Caco-2 (cell line): ENCODE results near the gene ADA. TPM values are rescaled to one million over a fixed set of nuclear protein-coding genes. Genes with fewer than 3 reads are reported as not detected.
A peak's percentile ranks its signal among the peaks of the same experiment; 100 is the strongest.

Experiments
- BruUV-seq: library from RNA; stranded (reverse); fragments of 400-500 nt; replicated peaks from 2 replicates; lab custom pipeline; 2021; lab: Mats Ljungman, UMichigan
- CTCF ChIA-PET: fragments of 300-600 bp; sonication (Branson Sonifier 250); formaldehyde crosslinking; loops from one replicate; lab custom pipeline; 2022; ENCODE audit warnings: antibody characterized with exemption; lab: Charles Lee
- POLR2A ChIA-PET: fragments of 300-600 bp; sonication (Branson Sonifier 250); formaldehyde crosslinking; loops from one replicate; lab custom pipeline; 2022; ENCODE audit warnings: antibody characterized with exemption; lab: Charles Lee
- DNase-seq, 2 experiments: peaks; one replicate each; pipeline versions ENCODE4 v3.0.0 to v3.0.0-alpha.2; 2020 to 2022
- H3K27me3 ChIP-seq: replicated peaks from 2 replicates; pipeline ENCODE4 v1.6.0; 2011; ENCODE audit warnings: low read length; ENCODE audit not compliant: control insufficient read depth, insufficient read depth
- H3K36me3 ChIP-seq: 2 replicates; pipeline ENCODE4 v1.5.1; 2011; ENCODE audit warnings: low read length; ENCODE audit not compliant: control insufficient read depth, insufficient read depth
- H3K4me1 ChIP-seq: fragments of 250-450 bp; sonication (Bioruptor Pico); 2 replicates; pipeline ENCODE4 v1.5.1; 2020; ENCODE audit warnings: mild to moderate bottlenecking
- H3K4me3 ChIP-seq: 2 replicates; pipeline ENCODE4 v1.5.1; 2011; ENCODE audit warnings: low read depth, mild to moderate bottlenecking, control low read depth, low read length
- H3K9me3 ChIP-seq: fragments of 250-450 bp; sonication (Bioruptor Pico); 2 replicates; pipeline ENCODE4 v1.5.1; 2020; ENCODE audit warnings: mild to moderate bottlenecking, moderate library complexity
- H3K27ac Mint-ChIP-seq: one replicate; pipeline ENCODE4 v1.8.0; 2022; ENCODE audit warnings: mixed read lengths; ENCODE audit not compliant: unreplicated experiment
- H3K27me3 Mint-ChIP-seq: one replicate; pipeline ENCODE4 v1.8.0; 2022; ENCODE audit warnings: mixed read lengths; ENCODE audit not compliant: insufficient read depth, unreplicated experiment
- H3K36me3 Mint-ChIP-seq: one replicate; pipeline ENCODE4 v1.8.0; 2022; ENCODE audit warnings: mild to moderate bottlenecking, mixed read lengths; ENCODE audit not compliant: insufficient read depth, unreplicated experiment
- H3K4me1 Mint-ChIP-seq: one replicate; pipeline ENCODE4 v1.8.0; 2022; ENCODE audit warnings: low read depth, mixed read lengths; ENCODE audit not compliant: unreplicated experiment
- H3K4me3 Mint-ChIP-seq: one replicate; pipeline ENCODE4 v1.8.0; 2022; ENCODE audit warnings: mild to moderate bottlenecking, moderate library complexity, mixed read lengths; ENCODE audit not compliant: unreplicated experiment
- H3K9me3 Mint-ChIP-seq: one replicate; pipeline ENCODE4 v1.8.0; 2022; ENCODE audit warnings: mixed read lengths; ENCODE audit not compliant: unreplicated experiment
- intact Hi-C: fragments of 100-400 bp; cut with micrococcal nuclease; formaldehyde crosslinking; loops from one replicate; pipeline ENCODE4 v1.10.0; 2022; ENCODE audit not compliant: unreplicated experiment
- total RNA-seq: library from RNA; stranded (reverse); gene quantifications from 2 replicates; pipeline ENCODE4 v1.2.3, GENCODE V29; 2022
- TF ChIP-seq, protein P1 (sequence below), 2 experiments: fragments of 200-600 bp in 1 of 2; IDR thresholded peaks; 1 replicate in 1 of 2; 2 replicates in 1 of 2; pipeline versions ENCODE4 v1.5.1 to v1.8.0; 2011 to 2022; ENCODE audit warnings: antibody characterized with exemption in 1 of 2, control low read depth in 1 of 2, inconsistent platforms in 1 of 2, low read depth in 1 of 2, low read length in 1 of 2, mild to moderate bottlenecking in 1 of 2, moderate library complexity in 1 of 2; ENCODE audit not compliant: insufficient read depth in 1 of 2, severe bottlenecking in 1 of 2, unreplicated experiment in 1 of 2

Gene ADA
- total RNA-seq, 1 experiment from 2014 or later: 21.1 TPM

DNA sequence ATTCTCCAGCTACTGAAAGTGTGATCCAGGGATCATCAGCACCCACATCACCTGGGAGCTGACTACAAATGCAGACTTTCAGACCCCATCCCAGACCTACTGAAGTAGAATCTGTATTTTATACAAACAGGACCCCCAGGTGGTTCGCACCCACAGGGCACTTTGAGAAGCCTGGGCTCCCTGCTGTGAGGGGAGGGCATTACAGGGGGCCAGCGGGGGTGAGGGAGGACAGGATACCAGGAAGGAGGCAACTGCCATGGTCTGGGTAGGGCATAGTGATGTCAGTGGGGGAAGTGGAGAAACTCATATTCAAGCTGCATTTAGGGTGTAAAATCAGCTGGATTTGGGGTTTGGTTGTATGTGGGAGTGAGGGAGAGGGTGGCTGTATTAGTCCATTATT is 2.0 kb upstream of the ADA start:
- Histone ChIP-seq H3K36me3 (no peaks in the 10 kb centered on the region), H3K4me3 (no peak overlapping the region), H3K27me3 (no peaks in the 10 kb centered on the region), H3K9me3 (no peaks in the 10 kb centered on the region), H3K4me1 (peaks cover 8% of the 10 kb centered on the region)
- Mint-ChIP-seq H3K36me3 (peaks cover 6% of the 10 kb centered on the region), H3K9me3 (peaks cover 12% of the 10 kb centered on the region), H3K4me3 (no peak overlapping the region), H3K4me1 (peaks cover 12% of the 10 kb centered on the region), H3K27me3 (peaks cover 16% of the 10 kb centered on the region), H3K27ac (no peak overlapping the region)
- ChIA-PET CTCF (interaction anchor here (4.0 kb wide), 1 partner anchor 31 kb away, joined by 26 read pairs; no protein-coding TSS in a partner anchor), POLR2A (no interaction called here)
- no peak for DNase-seq
- no TSS peak for BruUV-seq
- TF ChIP-seq, protein P1, sequence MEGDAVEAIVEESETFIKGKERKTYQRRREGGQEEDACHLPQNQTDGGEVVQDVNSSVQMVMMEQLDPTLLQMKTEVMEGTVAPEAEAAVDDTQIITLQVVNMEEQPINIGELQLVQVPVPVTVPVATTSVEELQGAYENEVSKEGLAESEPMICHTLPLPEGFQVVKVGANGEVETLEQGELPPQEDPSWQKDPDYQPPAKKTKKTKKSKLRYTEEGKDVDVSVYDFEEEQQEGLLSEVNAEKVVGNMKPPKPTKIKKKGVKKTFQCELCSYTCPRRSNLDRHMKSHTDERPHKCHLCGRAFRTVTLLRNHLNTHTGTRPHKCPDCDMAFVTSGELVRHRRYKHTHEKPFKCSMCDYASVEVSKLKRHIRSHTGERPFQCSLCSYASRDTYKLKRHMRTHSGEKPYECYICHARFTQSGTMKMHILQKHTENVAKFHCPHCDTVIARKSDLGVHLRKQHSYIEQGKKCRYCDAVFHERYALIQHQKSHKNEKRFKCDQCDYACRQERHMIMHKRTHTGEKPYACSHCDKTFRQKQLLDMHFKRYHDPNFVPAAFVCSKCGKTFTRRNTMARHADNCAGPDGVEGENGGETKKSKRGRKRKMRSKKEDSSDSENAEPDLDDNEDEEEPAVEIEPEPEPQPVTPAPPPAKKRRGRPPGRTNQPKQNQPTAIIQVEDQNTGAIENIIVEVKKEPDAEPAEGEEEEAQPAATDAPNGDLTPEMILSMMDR (IDR thresholded peaks at IDR 0.05; ENCODE audit: insufficient read depth in 1 of 2, low read depth in 1 of 2, low read length in 1 of 2, severe bottlenecking in 1 of 2, unreplicated experiment in 1 of 2): no peak
- intact Hi-C loops: no loop called here

DNA sequence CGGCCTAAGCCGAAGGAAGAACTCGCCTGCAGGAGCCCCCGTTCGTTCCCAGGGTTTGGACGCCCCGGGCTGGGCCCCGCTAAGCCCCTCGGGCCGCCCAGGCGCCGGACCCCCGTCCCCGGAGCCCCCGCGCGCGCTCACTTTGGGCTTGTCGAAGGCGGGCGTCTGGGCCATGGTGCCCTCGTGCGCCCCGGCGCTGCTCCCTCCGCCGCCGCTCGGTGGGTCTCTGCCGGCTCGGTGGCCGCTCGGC is 140 bp downstream of the ADA start:
- DNase-seq: no peak
- peaks cover 12% of the 10 kb centered on the region for H3K4me1 Mint-ChIP-seq
- peaks cover 15% of the 10 kb centered on the region for H3K27me3 Mint-ChIP-seq
- POLR2A ChIA-PET: interaction anchor here (1.1 kb wide), 1 partner anchor 175 kb away, joined by 5 read pairs; the partner anchor contains the start of gene TTPAL
- Histone ChIP-seq H3K4me1 (peaks cover 8% of the 10 kb centered on the region), H3K4me3 (peak overlapping the region; percentile 64), H3K9me3 (no peaks in the 10 kb centered on the region), H3K27me3 (no peaks in the 10 kb centered on the region), H3K36me3 (no peaks in the 10 kb centered on the region)
- no peak overlapping the region for H3K27ac Mint-ChIP-seq
- TF ChIP-seq, protein P1 (IDR thresholded peaks at IDR 0.05; ENCODE audit: insufficient read depth in 1 of 2, low read depth in 1 of 2, low read length in 1 of 2, severe bottlenecking in 1 of 2, unreplicated experiment in 1 of 2): no peak
- intact Hi-C loops: no loop called here
- peak overlapping the region; percentile 69 for H3K4me3 Mint-ChIP-seq
- peaks cover 6% of the 10 kb centered on the region for H3K36me3 Mint-ChIP-seq
- H3K9me3 Mint-ChIP-seq: peaks cover 12% of the 10 kb centered on the region
- CTCF ChIA-PET: interaction anchor here (1.1 to 4.0 kb wide), 5 partner anchors 9 to 113 kb away, joined by 3 to 26 read pairs (median 3); no protein-coding TSS in a partner anchor
- BruUV-seq: no TSS peak

DNA sequence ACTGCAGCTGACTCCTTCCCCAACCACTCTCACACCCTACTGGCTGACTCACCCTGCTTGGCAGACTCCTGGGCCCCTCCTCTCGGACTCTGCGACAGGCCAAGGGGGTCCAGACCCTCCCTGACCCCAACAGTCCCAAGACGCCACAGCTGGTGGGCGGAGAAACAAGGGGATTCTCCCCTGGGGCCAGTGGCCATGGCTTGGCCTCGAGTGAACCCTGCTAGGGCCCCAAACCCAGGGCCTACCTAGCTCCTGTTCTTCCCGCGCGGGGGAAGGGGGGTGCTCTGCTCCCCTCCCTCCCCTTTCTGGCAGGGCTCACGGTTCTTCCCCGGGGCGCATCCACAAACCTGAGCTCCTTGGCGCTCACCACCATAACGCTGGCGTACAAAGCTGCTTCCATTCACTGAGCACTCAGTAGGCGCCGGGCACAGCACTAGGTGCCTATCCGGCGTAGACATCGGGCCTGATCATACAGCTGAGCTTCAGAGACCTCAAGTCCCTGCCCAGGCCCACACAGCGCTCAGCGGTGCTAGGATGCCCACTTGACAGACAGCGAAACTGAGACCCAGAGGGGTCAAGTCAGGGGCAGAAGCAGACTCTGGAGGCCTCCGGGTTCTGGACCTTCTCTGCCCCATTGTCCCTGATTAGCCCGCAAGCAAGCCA is 597 bp downstream of the ADA start:
- Histone ChIP-seq H3K9me3 (no peaks in the 10 kb centered on the region), H3K4me3 (peak overlapping the region; percentile 64), H3K36me3 (no peaks in the 10 kb centered on the region), H3K4me1 (peaks cover 8% of the 10 kb centered on the region), H3K27me3 (no peaks in the 10 kb centered on the region)
- Mint-ChIP-seq H3K36me3 (peaks cover 6% of the 10 kb centered on the region), H3K27me3 (peaks cover 13% of the 10 kb centered on the region), H3K9me3 (peaks cover 12% of the 10 kb centered on the region), H3K4me1 (peaks cover 12% of the 10 kb centered on the region), H3K27ac (no peak overlapping the region), H3K4me3 (peak overlapping the region; percentile 69)
- no peak for DNase-seq
- POLR2A ChIA-PET: interaction anchor here (1.1 kb wide), 1 partner anchor 175 kb away, joined by 5 read pairs; the partner anchor contains the start of gene TTPAL
- TF ChIP-seq, protein P1 (IDR thresholded peaks at IDR 0.05; ENCODE audit: insufficient read depth in 1 of 2, low read depth in 1 of 2, low read length in 1 of 2, severe bottlenecking in 1 of 2, unreplicated experiment in 1 of 2): no peak
- CTCF ChIA-PET: interaction anchor here (1.1 to 4.0 kb wide), 3 partner anchors 8 to 33 kb away, joined by 3 to 26 read pairs (median 3); no protein-coding TSS in a partner anchor
- intact Hi-C loops: no loop called here
- no TSS peak for BruUV-seq
